ENCODE results near the gene CRB2. TPM values are rescaled to one million over a fixed set of nuclear protein-coding genes. Genes with fewer than 3 reads are reported as not detected.

Gene CRB2
- total RNA-seq, 1 experiment from 2014 or later = 3.6 TPM

GRCh38 chr9:123382653-123383511 lies 26.9 kb downstream of the CRB2 start:
- Histone ChIP-seq H3K18ac (ENCODE audit: insufficient read length, low read depth, low read length) (no peak overlapping the region), H4K8ac (replicated peaks; ENCODE audit: insufficient read length, low read depth, low read length) (no peak overlapping the region), H2AK5ac (ENCODE audit: insufficient read length, low read length) (no peak overlapping the region), H3T11ph (ENCODE audit: low read length) (no peak overlapping the region), H3K79me1 (ENCODE audit: insufficient read depth, low read depth, low read length, poor library complexity, severe bottlenecking) (no peaks in the 10 kb centered on the region), H3K27ac (ENCODE audit: insufficient read length, low read depth, low read length) (no peak overlapping the region), H2BK5ac (ENCODE audit: insufficient read length, low read length) (no peak overlapping the region), H3K27me3 (ENCODE audit: insufficient read depth, low read length) (no peaks in the 10 kb centered on the region), H3K56ac (ENCODE audit: insufficient read length, low read depth, low read length) (no peak overlapping the region), H4K20me1 (ENCODE audit: control insufficient read depth, insufficient read depth, insufficient read length) (no peaks in the 10 kb centered on the region), H2BK20ac (ENCODE audit: low read depth, low read length, poor library complexity, severe bottlenecking) (no peak overlapping the region), H4K91ac (ENCODE audit: insufficient read length, low read depth, low read length) (no peak overlapping the region), H2BK15ac (ENCODE audit: low read depth, low read length) (no peak overlapping the region), H3K23ac (ENCODE audit: insufficient read length, low read depth, low read length) (no peak overlapping the region), H3K23me2 (ENCODE audit: insufficient read length, low read depth, low read length, poor library complexity, severe bottlenecking) (no peaks in the 10 kb centered on the region), H2BK12ac (ENCODE audit: insufficient read length, low read depth, low read length) (no peak overlapping the region), H3K14ac (ENCODE audit: insufficient read depth, low read length) (peak overlapping the region; percentile 27; the same call in 1 of the 2 replicates), H4K5ac (ENCODE audit: insufficient read length, low read depth, low read length) (no peak overlapping the region), H2AFZ (ENCODE audit: low read length) (no peak overlapping the region), H3K79me2 (ENCODE audit: insufficient read depth, low read length) (no peaks in the 10 kb centered on the region), H3K9me3 (ENCODE audit: control insufficient read depth, low read depth, low read length) (no peaks in the 10 kb centered on the region), H3K4me2 (ENCODE audit: insufficient read depth, insufficient read length, low read length) (no peak overlapping the region), H2BK120ac (ENCODE audit: low read depth, low read length, poor library complexity, severe bottlenecking) (no peak overlapping the region), H3K4ac (ENCODE audit: low read depth, low read length) (no peak overlapping the region), H3K4me1 (ENCODE audit: insufficient read depth, low read length) (no peaks in the 10 kb centered on the region), H3K9ac (ENCODE audit: extremely low read depth, insufficient read length, low read length) (no peak overlapping the region)
- Mint-ChIP-seq H3K4me1 (peaks cover 2 to 6% of the 10 kb centered on the region in 2 experiments; a peak in 1 of 4 replicates), H3K27me3 (ENCODE audit: low read depth) (peaks cover 3% of the 10 kb centered on the region; the same call in 1 of the 2 replicates), H3K4me3 (no peak overlapping the region), H3K36me3 (ENCODE audit: insufficient read depth in 1 of 3, low read depth in 3 of 3) (peaks cover 0 to 3% (median 2%) of the 10 kb centered on the region in 3 experiments; a peak in 2 of 7 replicates), H3K9me3 (no peaks in the 10 kb centered on the region), H3K27ac (no peak overlapping the region)
- TF ChIP-seq CTCF (conservative IDR thresholded peaks at IDR 0.05) = no peak
- no CpG with 5 or more reads among the region's 27 CpGs for WGBS (ENCODE audit: extremely low coverage, insufficient read length, low lambda C conversion rate)
- DNase-seq = no peak

Measured in H9 (cell line).